ENCODE results near the gene KRTAP17-1.

DNA sequence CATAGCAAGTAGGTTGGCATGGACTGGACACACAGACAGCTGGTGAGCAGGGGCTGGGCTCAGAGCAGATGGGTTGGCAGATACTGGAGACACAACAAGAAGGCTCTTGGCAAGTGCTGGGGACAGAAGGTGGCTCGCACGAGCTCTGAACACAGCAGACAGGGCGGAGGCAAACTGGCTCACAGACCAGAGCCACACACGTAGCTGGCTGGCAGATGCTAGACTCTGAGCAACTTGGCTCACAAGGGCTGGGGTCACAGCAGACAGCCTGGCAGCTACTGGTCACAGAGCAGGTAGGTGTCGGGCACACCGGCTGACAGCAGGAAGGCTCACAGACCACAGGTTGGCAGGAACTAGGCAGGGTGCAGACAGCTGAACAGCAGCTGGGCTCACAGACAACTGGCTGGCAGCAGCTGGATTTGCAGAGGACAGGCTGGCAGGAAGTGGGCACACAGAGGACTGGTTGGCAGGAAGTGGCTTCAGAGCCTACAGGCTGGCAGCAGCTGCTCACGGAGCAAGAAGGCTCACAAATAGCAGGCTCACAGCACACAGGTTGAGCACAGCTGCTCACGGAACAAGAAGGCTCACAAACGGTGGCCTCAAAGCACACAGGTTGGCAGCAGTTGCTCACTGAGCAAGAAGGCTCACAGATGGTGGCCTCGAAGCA is 7.1 kb downstream of the KRTAP17-1 start:
- TF ChIP-seq GATA2 (IDR thresholded peaks at IDR 0.05; ENCODE audit: low read depth, low read length) = no peak
- no peak for TF ChIP-seq GATA3 (IDR thresholded peaks at IDR 0.05; ENCODE audit: low read depth, low read length)

All from SH-SY5Y (cell line).